ENCODE measurements around the gene SEPTIN5. TPM values are rescaled to one million over a fixed set of nuclear protein-coding genes. Genes with fewer than 3 reads are reported as not detected.
A peak's percentile ranks its signal among the peaks of the same experiment; 100 is the strongest.

SEPTIN5 gene
- total and polyA plus RNA-seq, 9 of the 15 experiments (the other 6 are each of a cell fraction or from before 2014, with no cell fraction given): 0.03 to 195 (median 119) TPM

DNA sequence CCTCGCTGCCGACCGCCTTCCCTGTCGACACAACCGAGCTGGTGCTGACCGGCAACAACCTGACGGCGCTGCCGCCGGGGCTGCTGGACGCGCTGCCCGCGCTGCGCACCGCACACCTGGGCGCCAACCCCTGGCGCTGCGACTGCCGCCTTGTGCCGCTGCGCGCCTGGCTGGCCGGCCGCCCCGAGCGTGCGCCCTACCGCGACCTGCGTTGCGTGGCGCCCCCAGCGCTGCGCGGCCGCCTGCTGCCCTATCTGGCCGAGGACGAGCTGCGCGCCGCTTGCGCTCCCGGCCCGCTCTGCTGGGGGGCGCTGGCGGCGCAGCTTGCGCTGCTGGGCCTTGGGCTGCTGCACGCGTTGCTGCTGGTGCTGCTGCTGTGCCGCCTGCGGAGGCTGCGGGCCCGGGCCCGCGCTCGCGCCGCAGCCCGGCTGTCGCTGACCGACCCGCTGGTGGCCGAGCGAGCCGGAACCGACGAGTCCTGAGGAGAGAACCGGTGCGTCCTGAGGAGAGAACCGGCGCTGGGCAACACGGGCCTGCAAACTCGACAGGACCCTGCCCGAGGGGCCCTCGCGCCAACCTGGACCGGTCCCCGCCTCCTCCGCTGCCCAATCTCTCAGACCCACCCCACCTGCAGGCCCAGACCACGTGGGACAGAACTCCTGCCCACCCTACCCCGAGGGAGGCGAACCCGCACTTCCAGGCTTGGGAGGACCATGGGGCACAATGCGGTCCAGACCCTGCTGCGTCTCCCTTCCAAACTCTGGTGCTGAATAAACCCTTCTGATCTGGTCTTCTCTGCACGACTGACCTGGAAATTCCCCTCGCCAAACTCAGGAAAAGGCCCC lies 9.9 kb downstream of the SEPTIN5 start (continued):
- TF ChIP-seq MYNN (IDR thresholded peaks at IDR 0.05) (no peak), MYNN (CRISPR knock-in tag; IDR thresholded peaks at IDR 0.05) (no peak), ZNF282 (CRISPR knock-in tag; IDR thresholded peaks at IDR 0.05) (no peak), NFE2L1 (tag; IDR thresholded peaks at IDR 0.05; ENCODE audit: borderline replicate concordance, low read depth) (no peak), FOXP1 (CRISPR knock-in tag; IDR thresholded peaks at IDR 0.05) (no peak), FOXJ2 (tag; IDR thresholded peaks at IDR 0.05) (no peak), RBM34 (IDR thresholded peaks at IDR 0.05; ENCODE audit: borderline replicate concordance, insufficient read depth, low read length) (no peak), FUS (optimal IDR thresholded peaks at IDR 0.05; ENCODE audit: low read depth, low read length) (peak; percentile 90), ZFPM2 (CRISPR knock-in tag; IDR thresholded peaks at IDR 0.05) (peak; percentile 66; the same call in 1 of the 2 replicates), SNIP1 (IDR thresholded peaks at IDR 0.05; ENCODE audit: low read depth) (no peak), TBL1XR1 (IDR thresholded peaks at IDR 0.05; ENCODE audit: low read length in 2 of 2) (peak; percentile 76 to 84), ZFX (CRISPR knock-in tag; IDR thresholded peaks at IDR 0.05) (no peak), MYBL2 (IDR thresholded peaks at IDR 0.05; ENCODE audit: low read depth) (no peak), MYBL2 (CRISPR knock-in tag; IDR thresholded peaks at IDR 0.05; ENCODE audit: borderline replicate concordance) (no peak), ZNF23 (CRISPR knock-in tag; IDR thresholded peaks at IDR 0.05) (no peak), GATA2 (CRISPR knock-in tag; IDR thresholded peaks at IDR 0.05) (no peak)
- TF ChIP-seq, protein P1, sequence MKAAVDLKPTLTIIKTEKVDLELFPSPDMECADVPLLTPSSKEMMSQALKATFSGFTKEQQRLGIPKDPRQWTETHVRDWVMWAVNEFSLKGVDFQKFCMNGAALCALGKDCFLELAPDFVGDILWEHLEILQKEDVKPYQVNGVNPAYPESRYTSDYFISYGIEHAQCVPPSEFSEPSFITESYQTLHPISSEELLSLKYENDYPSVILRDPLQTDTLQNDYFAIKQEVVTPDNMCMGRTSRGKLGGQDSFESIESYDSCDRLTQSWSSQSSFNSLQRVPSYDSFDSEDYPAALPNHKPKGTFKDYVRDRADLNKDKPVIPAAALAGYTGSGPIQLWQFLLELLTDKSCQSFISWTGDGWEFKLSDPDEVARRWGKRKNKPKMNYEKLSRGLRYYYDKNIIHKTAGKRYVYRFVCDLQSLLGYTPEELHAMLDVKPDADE (conservative IDR thresholded peaks at IDR 0.05; ENCODE audit: control insufficient read depth, low read depth, low read length): no peak
- TF ChIP-seq, protein P2, sequence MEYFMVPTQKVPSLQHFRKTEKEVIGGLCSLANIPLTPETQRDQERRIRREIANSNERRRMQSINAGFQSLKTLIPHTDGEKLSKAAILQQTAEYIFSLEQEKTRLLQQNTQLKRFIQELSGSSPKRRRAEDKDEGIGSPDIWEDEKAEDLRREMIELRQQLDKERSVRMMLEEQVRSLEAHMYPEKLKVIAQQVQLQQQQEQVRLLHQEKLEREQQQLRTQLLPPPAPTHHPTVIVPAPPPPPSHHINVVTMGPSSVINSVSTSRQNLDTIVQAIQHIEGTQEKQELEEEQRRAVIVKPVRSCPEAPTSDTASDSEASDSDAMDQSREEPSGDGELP (CRISPR knock-in tag; IDR thresholded peaks at IDR 0.05; ENCODE audit: borderline replicate concordance): no peak
- TF ChIP-seq, protein P3, sequence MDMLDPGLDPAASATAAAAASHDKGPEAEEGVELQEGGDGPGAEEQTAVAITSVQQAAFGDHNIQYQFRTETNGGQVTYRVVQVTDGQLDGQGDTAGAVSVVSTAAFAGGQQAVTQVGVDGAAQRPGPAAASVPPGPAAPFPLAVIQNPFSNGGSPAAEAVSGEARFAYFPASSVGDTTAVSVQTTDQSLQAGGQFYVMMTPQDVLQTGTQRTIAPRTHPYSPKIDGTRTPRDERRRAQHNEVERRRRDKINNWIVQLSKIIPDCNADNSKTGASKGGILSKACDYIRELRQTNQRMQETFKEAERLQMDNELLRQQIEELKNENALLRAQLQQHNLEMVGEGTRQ (CRISPR knock-in tag; IDR thresholded peaks at IDR 0.05): no peak
- TF ChIP-seq, protein P4, sequence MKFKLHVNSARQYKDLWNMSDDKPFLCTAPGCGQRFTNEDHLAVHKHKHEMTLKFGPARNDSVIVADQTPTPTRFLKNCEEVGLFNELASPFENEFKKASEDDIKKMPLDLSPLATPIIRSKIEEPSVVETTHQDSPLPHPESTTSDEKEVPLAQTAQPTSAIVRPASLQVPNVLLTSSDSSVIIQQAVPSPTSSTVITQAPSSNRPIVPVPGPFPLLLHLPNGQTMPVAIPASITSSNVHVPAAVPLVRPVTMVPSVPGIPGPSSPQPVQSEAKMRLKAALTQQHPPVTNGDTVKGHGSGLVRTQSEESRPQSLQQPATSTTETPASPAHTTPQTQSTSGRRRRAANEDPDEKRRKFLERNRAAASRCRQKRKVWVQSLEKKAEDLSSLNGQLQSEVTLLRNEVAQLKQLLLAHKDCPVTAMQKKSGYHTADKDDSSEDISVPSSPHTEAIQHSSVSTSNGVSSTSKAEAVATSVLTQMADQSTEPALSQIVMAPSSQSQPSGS (CRISPR knock-in tag; IDR thresholded peaks at IDR 0.05): no peak
- TF ChIP-seq, protein P5, sequence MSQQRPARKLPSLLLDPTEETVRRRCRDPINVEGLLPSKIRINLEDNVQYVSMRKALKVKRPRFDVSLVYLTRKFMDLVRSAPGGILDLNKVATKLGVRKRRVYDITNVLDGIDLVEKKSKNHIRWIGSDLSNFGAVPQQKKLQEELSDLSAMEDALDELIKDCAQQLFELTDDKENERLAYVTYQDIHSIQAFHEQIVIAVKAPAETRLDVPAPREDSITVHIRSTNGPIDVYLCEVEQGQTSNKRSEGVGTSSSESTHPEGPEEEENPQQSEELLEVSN (IDR thresholded peaks at IDR 0.05; ENCODE audit: borderline replicate concordance in 1 of 2, extremely low read depth in 1 of 2, insufficient read depth in 1 of 2, insufficient read length in 1 of 2, low read depth in 1 of 2, low read length in 1 of 2, poor library complexity in 1 of 2, severe bottlenecking in 1 of 2): peak; percentile 93 to 95
